HG03460 (cell line): Measurements from ENCODE around the gene INMT.
A peak's percentile ranks its signal among the peaks of the same experiment; 100 is the strongest.

Experiments
- ATAC-seq: cut with Tn5 transposase; IDR thresholded peaks from one replicate; pipeline ENCODE4 v1.9.1; 2021; ENCODE audit not compliant: unreplicated experiment

INMT gene

GRCh38 chr7:30779574-30779973, 27.6 kb downstream of the INMT start:
- no peak for ATAC-seq

GRCh38 chr7:30780941-30781340, 29.0 kb downstream of the INMT start:
- ATAC-seq, result no peak

GRCh38 chr7:30782690-30783089, 30.8 kb downstream of the INMT start:
- ATAC-seq, result no peak

- no peak for ATAC-seq
Observed at GRCh38 chr7:30785786-30786185, 33.9 kb downstream of the INMT start.

- ATAC-seq, result no peak
Observed at GRCh38 chr7:30787486-30787885, 35.6 kb downstream of the INMT start.

- no peak for ATAC-seq
Observed at GRCh38 chr7:30788640-30789333, 36.9 kb downstream of the INMT start.

- no peak for ATAC-seq
Observed at GRCh38 chr7:30789334-30789711, 37.4 kb downstream of the INMT start.

- no peak for ATAC-seq
Observed at GRCh38 chr7:30790356-30790755, 38.4 kb downstream of the INMT start.

- ATAC-seq, result no peak
Observed at GRCh38 chr7:30791114-30791513, 39.2 kb downstream of the INMT start.

- ATAC-seq, result peak; percentile 18
Observed at GRCh38 chr7:30795161-30795948, 43.4 kb downstream of the INMT start.

GRCh38 chr7:30796105-30796869, 44.4 kb downstream of the INMT start:
- peak; percentile 18 for ATAC-seq

GRCh38 chr7:30797176-30798040, 45.5 kb downstream of the INMT start:
- no peak for ATAC-seq

- ATAC-seq, result peak; percentile 73
Observed at GRCh38 chr7:30799206-30799975, 47.5 kb downstream of the INMT start.

- no peak for ATAC-seq
Observed at GRCh38 chr7:30799976-30800661, 48.2 kb downstream of the INMT start.

- ATAC-seq, result no peak
Observed at GRCh38 chr7:30800785-30801252, 48.9 kb downstream of the INMT start.

- no peak for ATAC-seq
Observed at GRCh38 chr7:30802812-30803211, 50.9 kb downstream of the INMT start.

GRCh38 chr7:30804078-30804661, 52.2 kb downstream of the INMT start:
- no peak for ATAC-seq

- ATAC-seq, result no peak
Observed at GRCh38 chr7:30805081-30805691, 53.3 kb downstream of the INMT start.

- ATAC-seq, result no peak
Observed at GRCh38 chr7:30805931-30806330, 54.0 kb downstream of the INMT start.
